Adrenal gland (tissue), 12 donors: Measurements from ENCODE around the gene VPS37D. TPM values are rescaled to one million over a fixed set of nuclear protein-coding genes. Genes with fewer than 3 reads are reported as not detected.

Experiments
- DNase-seq, 7 donors: peaks; one replicate each; pipeline ENCODE4 v3.0.0-alpha.2; 2019 to 2020
- H3K27ac ChIP-seq, 5 donors: fragments of 200-600 bp; sonication (generic) in 4 of 5; 1 replicate in 3 of 5; 2 replicates in 2 of 5; pipeline versions ENCODE4 v1.5.1 to v1.8.0; 2016 to 2020; ENCODE audit warnings: mild to moderate bottlenecking in 1 of 5
- H3K27me3 ChIP-seq: fragments of 200-600 bp; 2 replicates; pipeline ENCODE4 v1.8.0; 2021
- H3K36me3 ChIP-seq, 2 donors: fragments of 200-600 bp; replicated peaks in 1 of 2; 1 replicate in 1 of 2; 2 replicates in 1 of 2; pipeline versions ENCODE4 v1.5.1 to v1.8.0; 2018 to 2022
- H3K4me1 ChIP-seq, 2 donors: fragments of 200-600 bp; replicated peaks in 1 of 2; 1 replicate in 1 of 2; 2 replicates in 1 of 2; pipeline versions ENCODE4 v1.5.1 to v1.8.0; 2018 to 2021
- H3K4me3 ChIP-seq, 4 donors: fragments of 200-600 bp; sonication (generic) in 3 of 4; one replicate each; pipeline ENCODE4 v1.5.1; 2016 to 2018
- H3K9me3 ChIP-seq, 3 donors: fragments of 200-600 bp; sonication (generic) in 1 of 3; replicated peaks in 1 of 3; 1 replicate in 2 of 3; 2 replicates in 1 of 3; pipeline versions ENCODE4 v1.5.1 to v1.8.0; 2016 to 2021
- POLR2A ChIP-seq, 2 donors: fragments of 450-650 bp; IDR thresholded peaks; one replicate each; pipeline ENCODE4 v1.6.1; 2017; ENCODE audit warnings: antibody characterized with exemption in 2 of 2, mild to moderate bottlenecking in 2 of 2, moderate library complexity in 1 of 2
- WGBS, 4 donors: extraction: QIAGEN DNeasy Blood & Tissue Kit in 2 of 4; methylation state at CpG; one replicate each; pipeline versions ENCODE4 v1.1.5 to v1.1.7; 2013 to 2017; 5-methylcytosine and 5-hydroxymethylcytosine counted together
- intact Hi-C, 2 donors: fragments of 100-400 bp; cut with DNase I; formaldehyde crosslinking; loops; one replicate each; pipeline versions ENCODE4 v1.14.1 to v1.15.0; 2022 to 2023
- polyA plus RNA-seq, 3 donors: library from polyadenylated mRNA; stranded (reverse); fragments of 200-250 nt in 2 of 3; fragments of 350-450 nt in 1 of 3; fragmentation: Illumina TruSeq in 1 of 3; extraction: RNeasy Lipid Tissue Mini Kit (QIAGEN cat#74804) in 1 of 3; gene quantifications; one replicate each; pipeline ENCODE4 v1.2.3, GENCODE V29; 2013 to 2014
- total RNA-seq, 9 donors: library from RNA; depleted of rRNA in 4 of 9; stranded (reverse); fragments of >200 nt in 4 of 9; fragments of 120-200 nt in 1 of 9; fragmentation: NEBNext Ultra II Directional in 1 of 9; extraction: Animal tissue kit (Norgen Biotek cat#: 25700) in 1 of 9; gene quantifications; one replicate each; pipeline versions ENCODE4 v1.1.0 to v1.2.4, GENCODE V29; 2013 to 2023
- TF ChIP-seq, protein P1 (sequence below), 6 experiments: fragments of 450-650 bp in 4 of 6; fragments of 200-600 bp in 2 of 6; sonication (generic) in 1 of 6; IDR thresholded peaks; 1 replicate in 5 of 6; 2 replicates in 1 of 6; pipeline versions ENCODE4 v1.5.1 to v1.8.0; 2016 to 2021; ENCODE audit warnings: antibody characterized with exemption in 6 of 6, mild to moderate bottlenecking in 2 of 6, moderate library complexity in 1 of 6
- donor health status: healthy with polysubstance abuse.
- donor health status: Bipolar disorder and iron deficiency.
- donor health status: DM: yes; HTN: yes; CAD: no.
- donor health status: DM: no; HTN: no; CAD: no.
- donor health status: DM: no; HTN: no; CAD: no.
- donor health status: DM: yes; HTN: yes; CAD: no.

VPS37D gene
- total and polyA plus RNA-seq, 12 donors, result 0.20 to 7.0 (median 2.0) TPM

DNA sequence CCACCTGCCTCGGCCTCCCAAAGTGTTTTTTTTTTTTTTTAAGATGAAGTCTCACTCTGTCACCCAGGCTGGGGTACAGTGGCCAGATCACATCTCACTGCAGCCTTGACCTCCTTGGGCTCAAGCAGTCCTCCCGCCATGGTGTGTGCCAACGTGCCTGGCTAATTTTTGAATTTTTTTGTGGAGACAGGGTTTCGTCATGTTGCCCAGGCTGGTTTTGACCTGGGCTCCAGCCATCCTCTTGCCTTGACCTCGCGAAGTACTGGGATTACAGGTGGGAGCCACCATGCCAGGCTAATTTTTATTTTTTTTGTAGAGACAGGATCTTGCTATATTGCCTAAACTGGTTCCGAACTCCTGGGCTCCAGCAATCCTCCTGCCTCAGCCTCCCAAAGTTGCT is 34.3 kb upstream of the VPS37D start:
- Histone ChIP-seq H3K36me3 (no peaks in the 10 kb centered on the region), H3K27ac (no peak overlapping the region), H3K27me3 (peaks cover 3% of the 10 kb centered on the region), H3K4me1 (peaks cover 0 to 8% of the 10 kb centered on the region in 2 donors), H3K4me3 (no peak overlapping the region), H3K9me3 (no peaks in the 10 kb centered on the region)
- no peak for TF ChIP-seq POLR2A (IDR thresholded peaks at IDR 0.05)
- TF ChIP-seq, protein P1, sequence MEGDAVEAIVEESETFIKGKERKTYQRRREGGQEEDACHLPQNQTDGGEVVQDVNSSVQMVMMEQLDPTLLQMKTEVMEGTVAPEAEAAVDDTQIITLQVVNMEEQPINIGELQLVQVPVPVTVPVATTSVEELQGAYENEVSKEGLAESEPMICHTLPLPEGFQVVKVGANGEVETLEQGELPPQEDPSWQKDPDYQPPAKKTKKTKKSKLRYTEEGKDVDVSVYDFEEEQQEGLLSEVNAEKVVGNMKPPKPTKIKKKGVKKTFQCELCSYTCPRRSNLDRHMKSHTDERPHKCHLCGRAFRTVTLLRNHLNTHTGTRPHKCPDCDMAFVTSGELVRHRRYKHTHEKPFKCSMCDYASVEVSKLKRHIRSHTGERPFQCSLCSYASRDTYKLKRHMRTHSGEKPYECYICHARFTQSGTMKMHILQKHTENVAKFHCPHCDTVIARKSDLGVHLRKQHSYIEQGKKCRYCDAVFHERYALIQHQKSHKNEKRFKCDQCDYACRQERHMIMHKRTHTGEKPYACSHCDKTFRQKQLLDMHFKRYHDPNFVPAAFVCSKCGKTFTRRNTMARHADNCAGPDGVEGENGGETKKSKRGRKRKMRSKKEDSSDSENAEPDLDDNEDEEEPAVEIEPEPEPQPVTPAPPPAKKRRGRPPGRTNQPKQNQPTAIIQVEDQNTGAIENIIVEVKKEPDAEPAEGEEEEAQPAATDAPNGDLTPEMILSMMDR (IDR thresholded peaks at IDR 0.05), result no peak
- WGBS, 4 donors, result 47 to 53% (median 51%) methylated on average over 7 of the region's 7 CpGs
- DNase-seq, result peak in 1 of 7 donors; percentile 35
- intact Hi-C loops, result no loop called here

DNA sequence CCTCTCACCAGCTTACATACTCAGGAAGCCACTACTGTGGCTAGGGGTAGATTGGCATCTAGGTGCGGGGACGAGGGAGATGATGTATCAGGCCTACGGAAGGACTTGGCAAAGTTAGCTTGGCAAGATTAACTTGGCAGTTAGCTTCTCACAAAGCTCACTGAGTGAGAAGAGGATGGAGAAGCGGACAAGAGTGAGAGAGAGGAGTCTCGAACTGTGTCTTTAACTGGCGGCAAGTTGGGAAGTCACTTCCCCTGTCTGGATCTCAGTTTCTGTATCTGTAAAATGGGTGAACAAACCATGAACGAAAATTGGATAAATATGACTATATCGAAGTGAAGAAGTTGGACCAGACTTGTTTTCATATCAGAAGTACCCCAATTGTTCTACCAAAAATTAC is 33.8 kb upstream of the VPS37D start:
- Histone ChIP-seq H3K4me3 (no peak overlapping the region), H3K27me3 (peaks cover 3% of the 10 kb centered on the region), H3K27ac (no peak overlapping the region), H3K36me3 (no peaks in the 10 kb centered on the region), H3K4me1 (peaks cover 0 to 8% of the 10 kb centered on the region in 2 donors), H3K9me3 (no peaks in the 10 kb centered on the region)
- no peak for TF ChIP-seq POLR2A (IDR thresholded peaks at IDR 0.05)
- TF ChIP-seq, protein P1 (IDR thresholded peaks at IDR 0.05), result no peak
- DNase-seq, result no peak
- intact Hi-C loops, result no loop called here
- 73 to 83% (median 77%) methylated on average over 8 of the region's 8 CpGs for whole genome bisulfite sequencing, 4 donors

DNA sequence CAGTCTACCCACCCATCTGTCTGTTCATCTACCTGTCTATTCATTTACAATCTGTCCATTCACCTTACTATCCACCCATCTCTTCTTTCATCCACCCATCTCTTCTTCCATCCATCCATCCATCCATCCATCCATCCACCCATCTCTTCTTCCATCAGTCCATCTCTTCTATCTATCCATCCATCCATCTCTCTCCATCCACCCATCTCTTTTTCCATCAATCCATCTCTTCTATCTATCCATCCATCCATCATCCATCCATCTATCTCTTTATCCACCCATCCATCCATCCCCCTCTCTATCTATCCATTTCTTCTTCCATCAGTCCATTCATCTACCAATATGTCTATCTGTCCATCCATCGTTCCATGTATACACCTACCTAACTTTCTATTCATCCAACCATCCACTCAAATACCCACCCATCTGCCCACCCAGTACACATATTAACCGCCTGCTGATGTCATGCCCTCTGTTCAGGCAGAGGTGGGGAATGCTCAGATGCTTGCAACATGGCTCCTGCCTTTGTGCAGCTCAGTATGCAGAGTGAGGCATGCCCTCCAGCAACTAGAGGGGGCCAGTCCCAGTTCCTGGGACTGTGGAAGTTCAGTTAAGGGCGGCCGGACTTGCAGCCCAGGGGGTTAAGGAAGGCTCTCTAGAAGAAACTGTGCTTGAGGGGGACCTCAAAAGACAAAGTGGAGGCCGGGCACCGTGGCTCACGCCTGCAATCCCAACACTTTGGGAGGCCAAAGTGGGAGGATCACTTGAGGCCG is 32.0 kb upstream of the VPS37D start:
- intact Hi-C loops, result no loop called here
- TF ChIP-seq, protein P1 (IDR thresholded peaks at IDR 0.05), result no peak
- no peak for TF ChIP-seq POLR2A (IDR thresholded peaks at IDR 0.05)
- Histone ChIP-seq H3K36me3 (no peaks in the 10 kb centered on the region), H3K27me3 (peaks cover 3% of the 10 kb centered on the region), H3K4me3 (no peak overlapping the region), H3K4me1 (peaks cover 0 to 8% of the 10 kb centered on the region in 2 donors), H3K27ac (no peak overlapping the region), H3K9me3 (no peaks in the 10 kb centered on the region)
- 82 to 90% (median 85%) methylated on average over 8 of the region's 8 CpGs for WGBS, 4 donors
- DNase-seq, result no peak

DNA sequence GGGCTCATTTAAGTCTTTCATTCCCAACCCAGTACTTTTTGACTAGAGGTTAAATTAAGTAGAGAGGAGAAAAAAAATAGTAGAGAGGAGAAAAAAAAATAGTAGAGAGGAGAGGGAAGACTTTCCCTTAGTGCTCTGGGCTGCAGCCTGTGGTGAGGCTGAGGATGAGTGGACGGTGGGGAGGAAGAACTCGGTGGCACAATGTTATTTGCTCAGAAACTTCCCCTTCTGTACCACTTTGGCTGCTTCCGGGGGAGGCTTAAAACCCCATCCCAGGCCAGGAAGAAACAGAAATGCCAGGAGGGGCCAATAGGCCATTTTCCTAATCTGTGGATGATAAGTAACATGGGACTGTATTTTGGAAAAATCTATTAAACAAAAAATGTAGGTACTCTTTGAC is 28.7 kb upstream of the VPS37D start:
- 51 to 71% (median 65%) methylated on average over 3 of the region's 3 CpGs for WGBS, 4 donors
- H3K36me3 ChIP-seq, result no peaks in the 10 kb centered on the region
- H3K4me3 ChIP-seq, result no peak overlapping the region
- intact Hi-C loops, result no loop called here
- no peak for DNase-seq
- no peak for TF ChIP-seq POLR2A (IDR thresholded peaks at IDR 0.05)
- TF ChIP-seq, protein P1 (IDR thresholded peaks at IDR 0.05), result no peak
- peaks cover 3% of the 10 kb centered on the region for H3K27me3 ChIP-seq
- H3K27ac ChIP-seq, result no peak overlapping the region
- peaks cover 0 to 8% of the 10 kb centered on the region in 2 donors for H3K4me1 ChIP-seq
- H3K9me3 ChIP-seq, result no peaks in the 10 kb centered on the region
